22Rv1 (cell line): ENCODE measurements around the gene RGS6.

Experiments
- CTCF ChIP-seq: fragments of 450-650 bp; IDR thresholded peaks from 2 replicates; pipeline ENCODE4 v1.5.1; 2017; ENCODE audit warnings: mild to moderate bottlenecking
- ZFX ChIP-seq: fragments of 450-650 bp; IDR thresholded peaks from 2 replicates; pipeline ENCODE4 v1.6.1; 2017; ENCODE audit warnings: antibody characterized with exemption, borderline replicate concordance

GRCh38 chr14:72314808-72315435, 382.7 kb downstream of the RGS6 start:
- TF ChIP-seq CTCF: no peak
- TF ChIP-seq ZFX: no peak
